GM12878 (cell line): ENCODE data around the gene KLF9. TPM values are rescaled to one million over a fixed set of nuclear protein-coding genes. Genes with fewer than 3 reads are reported as not detected.

ENCODE experiments used
- ATAC-seq: fragments of 200-7000 bp; cut with Tn5 transposase; 3 replicates; pipeline ENCODE4 v1.9.1; 2020; ENCODE audit warnings: mild to moderate bottlenecking, moderate library complexity
- BruUV-seq: library from RNA; stranded (reverse); fragments of 400-500 nt; replicated peaks from 2 replicates; lab custom pipeline; 2021; lab: Mats Ljungman, UMichigan
- CTCF ChIA-PET: fragments of 300-600 bp; sonication (Branson Sonifier 250); formaldehyde crosslinking; extraction: SDS; loops from one replicate; lab custom pipeline; 2021; ENCODE audit warnings: inconsistent platforms; lab: Yijun Ruan, JAX
- POLR2A ChIA-PET: fragments of 350-600 bp; formaldehyde crosslinking; extraction: SDS; loops from one replicate; lab custom pipeline; 2021; ENCODE audit warnings: inconsistent platforms; lab: Charles Lee
- RAD21 ChIA-PET: fragments of 300-600 bp; sonication (Branson Sonifier 250); formaldehyde crosslinking; loops from one replicate; lab custom pipeline; 2023; ENCODE audit warnings: antibody characterized with exemption; ENCODE audit not compliant: unreplicated experiment; lab: Charles Lee
- SMC1A ChIA-PET: fragments of 300-600 bp; sonication (Branson Sonifier 250); formaldehyde crosslinking; loops from one replicate; lab custom pipeline; 2023; ENCODE audit not compliant: unreplicated experiment, uncharacterized antibody; lab: Charles Lee
- DNase-seq: peaks from one replicate; pipeline ENCODE4 v3.0.0-alpha.2; 2011; ENCODE audit warnings: low read depth, low spot score
- FAIRE-seq: peaks from 3 replicates; lab custom pipeline; 2011; peaks lifted over from hg19 to GRCh38; lab: Jason Lieb, UNC
- H2AFZ ChIP-seq: 2 replicates; pipeline ENCODE4 v1.6.0; 2011; ENCODE audit warnings: low read depth, low read length, control low read depth; ENCODE audit not compliant: control insufficient read depth
- H3K27ac ChIP-seq: 2 replicates; pipeline ENCODE4 v1.5.1; 2011; ENCODE audit warnings: control low read depth; ENCODE audit not compliant: control insufficient read depth, insufficient read depth
- H3K27me3 ChIP-seq, 2 experiments: replicated peaks in 1 of 2; 2 replicates each; pipeline versions ENCODE4 v1.6.0 to v1.6.1; 2011; ENCODE audit warnings: low read length in 1 of 2; ENCODE audit not compliant: control insufficient read depth in 2 of 2, insufficient read depth in 2 of 2
- H3K36me3 ChIP-seq, 2 experiments: 2 replicates each; pipeline ENCODE4 v1.5.1; 2011; ENCODE audit warnings: low read length in 1 of 2; ENCODE audit not compliant: control insufficient read depth in 2 of 2, insufficient read depth in 2 of 2
- H3K4me1 ChIP-seq: 2 replicates; pipeline ENCODE4 v1.6.1; 2011; ENCODE audit warnings: mild to moderate bottlenecking, low read length, moderate library complexity, mixed read lengths; ENCODE audit not compliant: control insufficient read depth, insufficient read depth
- H3K4me2 ChIP-seq: 2 replicates; pipeline ENCODE4 v1.6.0; 2011; ENCODE audit warnings: control low read depth; ENCODE audit not compliant: control insufficient read depth, insufficient read depth
- H3K4me3 ChIP-seq: fragments of 200-600 bp; sonication (generic); 2 replicates; pipeline ENCODE4 v1.5.1; 2016
- H3K79me2 ChIP-seq: 2 replicates; pipeline ENCODE4 v1.6.0; 2011; ENCODE audit warnings: low read length; ENCODE audit not compliant: control insufficient read depth, insufficient read depth
- H3K9ac ChIP-seq: 2 replicates; pipeline ENCODE4 v1.8.0; 2011; ENCODE audit warnings: low read length, control low read depth, mixed read lengths; ENCODE audit not compliant: control insufficient read depth, insufficient read depth
- H3K9me3 ChIP-seq: replicated peaks from 3 replicates; pipeline ENCODE4 v1.5.1; 2011; ENCODE audit warnings: mild to moderate bottlenecking, low read length; ENCODE audit not compliant: control insufficient read depth, insufficient read depth
- H4K20me1 ChIP-seq: 2 replicates; pipeline ENCODE4 v1.6.0; 2011; ENCODE audit not compliant: control insufficient read depth, insufficient read depth
- BACH1 ChIP-seq: fragments of 450-650 bp; IDR thresholded peaks from 2 replicates; pipeline ENCODE4 v1.6.1; 2017; ENCODE audit warnings: mild to moderate bottlenecking, borderline replicate concordance
- BCL11A ChIP-seq: IDR thresholded peaks from 2 replicates; pipeline ENCODE4 v1.6.1; 2011; ENCODE audit warnings: low read depth, low read length
- EED ChIP-seq: sonication (generic); IDR thresholded peaks from 2 replicates; pipeline ENCODE4 v1.6.1; 2016; ENCODE audit warnings: antibody characterized with exemption, low read depth
- EP300 ChIP-seq, 2 experiments: fragments of 150-350 bp in 1 of 2; IDR thresholded peaks; 2 replicates each; pipeline ENCODE4 v1.6.1; 2011 to 2012; ENCODE audit warnings: low read depth in 2 of 2, low read length in 2 of 2, borderline replicate concordance in 1 of 2, improper control_type of control experiment in 1 of 2, inconsistent platforms in 1 of 2; ENCODE audit not compliant: control insufficient read depth in 1 of 2
- HCFC1 ChIP-seq: fragments of 150-350 bp; IDR thresholded peaks from 2 replicates; pipeline ENCODE4 v1.6.1; 2014; ENCODE audit warnings: low read length
- IKZF1 ChIP-seq: fragments of 450-650 bp; conservative IDR thresholded peaks from 2 replicates; pipeline ENCODE4 v1.6.1; 2017; ENCODE audit warnings: antibody characterized with exemption, mild to moderate bottlenecking
- IKZF2 ChIP-seq, 2 experiments: fragments of 450-650 bp; IDR thresholded peaks; 2 replicates each; pipeline ENCODE4 v1.6.1; 2017; ENCODE audit warnings: mild to moderate bottlenecking in 2 of 2, moderate library complexity in 2 of 2
- MEF2A ChIP-seq: IDR thresholded peaks from 2 replicates; pipeline ENCODE4 v1.6.1; 2011; ENCODE audit warnings: low read depth, mild to moderate bottlenecking, low read length, moderate library complexity; ENCODE audit not compliant: insufficient read depth
- MYB ChIP-seq: fragments of 150-350 bp; IDR thresholded peaks from 2 replicates; pipeline ENCODE4 v1.6.1; 2014; ENCODE audit warnings: mild to moderate bottlenecking, low read depth, low read length, borderline replicate concordance
- NBN ChIP-seq: fragments of 450-650 bp; IDR thresholded peaks from 2 replicates; pipeline ENCODE4 v1.6.1; 2016
- RAD21 ChIP-seq: IDR thresholded peaks from 2 replicates; pipeline ENCODE4 v1.6.1; 2011; ENCODE audit warnings: mild to moderate bottlenecking, low read depth, low read length, moderate library complexity; ENCODE audit not compliant: insufficient read depth
- RUNX3 ChIP-seq: IDR thresholded peaks from 2 replicates; pipeline ENCODE4 v1.6.1; 2012; ENCODE audit warnings: low read length, inconsistent platforms
- SMAD5 ChIP-seq: IDR thresholded peaks from 2 replicates; pipeline ENCODE4 v1.6.1; 2016; ENCODE audit warnings: antibody characterized with exemption, low read depth
- SPI1 ChIP-seq: IDR thresholded peaks from 2 replicates; pipeline ENCODE4 v1.6.1; 2011; ENCODE audit warnings: low read depth, mild to moderate bottlenecking, low read length, moderate library complexity, borderline replicate concordance; ENCODE audit not compliant: insufficient read depth
- TCF12 ChIP-seq: IDR thresholded peaks from 2 replicates; pipeline ENCODE4 v1.6.1; 2011; ENCODE audit warnings: low read depth, mild to moderate bottlenecking, low read length
- ZNF384 ChIP-seq: IDR thresholded peaks from 2 replicates; pipeline ENCODE4 v1.6.1; 2012; ENCODE audit warnings: low read depth, mild to moderate bottlenecking, low read length, improper control_type of control experiment, borderline replicate concordance
- WGBS: methylation state at CpG from one replicate; pipeline ENCODE4 v1.1.6; 2016; ENCODE audit warnings: low lambda C conversion rate; ENCODE audit not compliant: insufficient replicate concordance, insufficient coverage; ENCODE audit errors: missing lambda C conversion rate; 5-methylcytosine and 5-hydroxymethylcytosine counted together
- in situ Hi-C: fragments of 300-500 bp; cut with MboI; formaldehyde crosslinking; loops from 9 replicates; pipeline ENCODE4 v1.14.3; 2018; ENCODE audit warnings: mixed read lengths
- intact Hi-C: fragments of 100-400 bp; cut with micrococcal nuclease; formaldehyde crosslinking; loops from one replicate; pipeline ENCODE4 v1.14.2; 2022; ENCODE audit not compliant: unreplicated experiment
- polyA plus RNA-seq, 11 experiments: library from polyadenylated mRNA; depleted of rRNA in 4 of 11; unstranded in 6 of 11; stranded (reverse) in 5 of 11; fragments of >200 nt; fragmentation: Nextera tagmentation in 4 of 11; fragmentation: Illumina TruSeq in 1 of 11; extraction: Ambion mirVana in 4 of 11; extraction: Trizol in 1 of 11; gene quantifications; 1 replicate in 1 of 11; 2 replicates in 10 of 11; pipeline versions ENCODE4 v1.2.1 to v1.2.3, GENCODE V29; 2011 to 2016; ENCODE audit warnings: inconsistent platforms in 2 of 11, missing spikeins in 2 of 11, low read depth in 1 of 11
- total RNA-seq, 4 experiments: library from RNA; depleted of rRNA in 3 of 4; stranded (reverse); fragments of >200 nt in 3 of 4; fragmentation: Illumina TruSeq in 1 of 4; extraction: Trizol in 1 of 4; gene quantifications; 2 replicates each; pipeline versions ENCODE4 v1.2.1 to v1.2.3, GENCODE V29; 2013 to 2021
- TF ChIP-seq, protein P1 (sequence below), 3 experiments: IDR thresholded peaks in 2 of 3; conservative IDR thresholded peaks in 1 of 3; 2 replicates each; pipeline ENCODE4 v1.5.1; 2011; ENCODE audit warnings: low read depth in 3 of 3, low read length in 3 of 3, mild to moderate bottlenecking in 3 of 3, control low read depth in 2 of 3, moderate library complexity in 2 of 3, inconsistent platforms in 1 of 3, mixed read lengths in 1 of 3; ENCODE audit not compliant: control insufficient read depth in 2 of 3, insufficient read depth in 1 of 3; ENCODE audit errors: extremely low read depth in 1 of 3
- TF ChIP-seq, protein P2 (sequence below): fragments of 450-650 bp; IDR thresholded peaks from 2 replicates; pipeline ENCODE4 v1.6.1; 2017; ENCODE audit warnings: mild to moderate bottlenecking, moderate library complexity

Gene KLF9
- total and polyA plus RNA-seq, 10 of the 15 experiments (the other 5 are each of a cell fraction or from before 2014, with no cell fraction given), result 0.09 to 0.96 (median 0.83) TPM

DNA sequence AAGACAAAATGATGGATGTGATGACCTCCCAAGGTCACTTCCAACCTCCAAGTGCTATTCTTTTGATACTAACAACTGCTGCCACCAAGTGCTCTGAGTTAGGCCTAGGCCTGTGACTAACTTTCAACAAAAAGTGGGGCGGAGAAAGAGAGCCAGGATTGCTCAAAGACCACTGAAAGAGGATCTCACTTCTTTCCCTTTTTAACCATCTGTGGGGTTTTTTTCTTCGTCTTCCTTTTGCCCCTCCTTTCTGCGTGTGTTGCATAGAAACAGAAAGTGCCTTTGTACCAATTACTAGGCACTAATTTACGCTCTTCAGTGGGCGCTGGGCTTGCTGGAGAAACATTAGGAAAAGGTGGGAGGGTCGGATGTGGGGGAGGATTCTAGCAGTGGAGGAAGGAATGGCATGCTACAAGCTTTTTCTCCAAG is 8.0 kb downstream of the KLF9 start:
- ATAC-seq, result peak; percentile 80
- POLR2A ChIA-PET, result interaction anchor here (0.6 to 0.9 kb wide), 3 partner anchors 15 to 126 kb away, joined by 3 to 4 read pairs (median 4); no protein-coding TSS in a partner anchor
- no peaks in the 10 kb centered on the region for H3K79me2 ChIP-seq

More for the DNA sequence above, 8.0 kb downstream of the KLF9 start:
- Histone ChIP-seq H3K9ac (no peak overlapping the region), H3K9me3 (no peaks in the 10 kb centered on the region), H2AFZ (peak overlapping the region; percentile 9), H3K4me2 (peak overlapping the region; percentile 65), H3K27me3 (no peaks in the 10 kb centered on the region), H3K36me3 (no peaks in the 10 kb centered on the region), H3K27ac (peak overlapping the region; percentile 48), H4K20me1 (no peaks in the 10 kb centered on the region), H3K4me1 (peaks cover 13% of the 10 kb centered on the region), H3K4me3 (no peak overlapping the region)
- TF ChIP-seq SPI1 (peak; percentile 18; the same call in 1 of the 2 replicates), SMAD5 (no peak), EP300 (IDR thresholded peaks at IDR 0.05; ENCODE audit: borderline replicate concordance in 1 of 2, control insufficient read depth in 1 of 2, low read depth in 2 of 2, low read length in 2 of 2) (no peak), TCF12 (no peak), RUNX3 (peak; percentile 57), IKZF1 (0 out of 2 replicates have a peak, but pooled peaks have one; percentile 17), BCL11A (0 out of 2 replicates have a peak, but pooled peaks have one; percentile 10), ZNF384 (peak; percentile 22; the same call in 1 of the 2 replicates), BACH1 (no peak), MEF2A (0 out of 2 replicates have a peak, but pooled peaks have one; percentile 44), NBN (0 out of 2 replicates have a peak, but pooled peaks have one; percentile 35), RAD21 (peak; percentile 37), MYB (no peak), HCFC1 (no peak), IKZF2 (IDR thresholded peaks at IDR 0.05) (peak in 1 of 2 experiments; percentile 42; a peak in 2 of 4 replicates), EED (peak; percentile 48)
- TF ChIP-seq, protein P1, sequence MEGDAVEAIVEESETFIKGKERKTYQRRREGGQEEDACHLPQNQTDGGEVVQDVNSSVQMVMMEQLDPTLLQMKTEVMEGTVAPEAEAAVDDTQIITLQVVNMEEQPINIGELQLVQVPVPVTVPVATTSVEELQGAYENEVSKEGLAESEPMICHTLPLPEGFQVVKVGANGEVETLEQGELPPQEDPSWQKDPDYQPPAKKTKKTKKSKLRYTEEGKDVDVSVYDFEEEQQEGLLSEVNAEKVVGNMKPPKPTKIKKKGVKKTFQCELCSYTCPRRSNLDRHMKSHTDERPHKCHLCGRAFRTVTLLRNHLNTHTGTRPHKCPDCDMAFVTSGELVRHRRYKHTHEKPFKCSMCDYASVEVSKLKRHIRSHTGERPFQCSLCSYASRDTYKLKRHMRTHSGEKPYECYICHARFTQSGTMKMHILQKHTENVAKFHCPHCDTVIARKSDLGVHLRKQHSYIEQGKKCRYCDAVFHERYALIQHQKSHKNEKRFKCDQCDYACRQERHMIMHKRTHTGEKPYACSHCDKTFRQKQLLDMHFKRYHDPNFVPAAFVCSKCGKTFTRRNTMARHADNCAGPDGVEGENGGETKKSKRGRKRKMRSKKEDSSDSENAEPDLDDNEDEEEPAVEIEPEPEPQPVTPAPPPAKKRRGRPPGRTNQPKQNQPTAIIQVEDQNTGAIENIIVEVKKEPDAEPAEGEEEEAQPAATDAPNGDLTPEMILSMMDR (IDR thresholded peaks at IDR 0.05 in 2 of 3, conservative IDR thresholded peaks at IDR 0.05 in 1 of 3; ENCODE audit: control insufficient read depth in 2 of 3, extremely low read depth in 1 of 3, insufficient read depth in 1 of 3, low read depth in 3 of 3, low read length in 3 of 3), result 0 out of 6 replicates have a peak, but pooled peaks of 1 of the 3 experiments have one; percentile 7
- TF ChIP-seq, protein P2, sequence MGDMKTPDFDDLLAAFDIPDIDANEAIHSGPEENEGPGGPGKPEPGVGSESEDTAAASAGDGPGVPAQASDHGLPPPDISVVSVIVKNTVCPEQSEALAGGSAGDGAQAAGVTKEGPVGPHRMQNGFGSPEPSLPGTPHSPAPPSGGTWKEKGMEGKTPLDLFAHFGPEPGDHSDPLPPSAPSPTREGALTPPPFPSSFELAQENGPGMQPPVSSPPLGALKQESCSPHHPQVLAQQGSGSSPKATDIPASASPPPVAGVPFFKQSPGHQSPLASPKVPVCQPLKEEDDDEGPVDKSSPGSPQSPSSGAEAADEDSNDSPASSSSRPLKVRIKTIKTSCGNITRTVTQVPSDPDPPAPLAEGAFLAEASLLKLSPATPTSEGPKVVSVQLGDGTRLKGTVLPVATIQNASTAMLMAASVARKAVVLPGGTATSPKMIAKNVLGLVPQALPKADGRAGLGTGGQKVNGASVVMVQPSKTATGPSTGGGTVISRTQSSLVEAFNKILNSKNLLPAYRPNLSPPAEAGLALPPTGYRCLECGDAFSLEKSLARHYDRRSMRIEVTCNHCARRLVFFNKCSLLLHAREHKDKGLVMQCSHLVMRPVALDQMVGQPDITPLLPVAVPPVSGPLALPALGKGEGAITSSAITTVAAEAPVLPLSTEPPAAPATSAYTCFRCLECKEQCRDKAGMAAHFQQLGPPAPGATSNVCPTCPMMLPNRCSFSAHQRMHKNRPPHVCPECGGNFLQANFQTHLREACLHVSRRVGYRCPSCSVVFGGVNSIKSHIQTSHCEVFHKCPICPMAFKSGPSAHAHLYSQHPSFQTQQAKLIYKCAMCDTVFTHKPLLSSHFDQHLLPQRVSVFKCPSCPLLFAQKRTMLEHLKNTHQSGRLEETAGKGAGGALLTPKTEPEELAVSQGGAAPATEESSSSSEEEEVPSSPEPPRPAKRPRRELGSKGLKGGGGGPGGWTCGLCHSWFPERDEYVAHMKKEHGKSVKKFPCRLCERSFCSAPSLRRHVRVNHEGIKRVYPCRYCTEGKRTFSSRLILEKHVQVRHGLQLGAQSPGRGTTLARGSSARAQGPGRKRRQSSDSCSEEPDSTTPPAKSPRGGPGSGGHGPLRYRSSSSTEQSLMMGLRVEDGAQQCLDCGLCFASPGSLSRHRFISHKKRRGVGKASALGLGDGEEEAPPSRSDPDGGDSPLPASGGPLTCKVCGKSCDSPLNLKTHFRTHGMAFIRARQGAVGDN, result no peak; the same call in 1 of the 2 replicates
- ChIA-PET RAD21 (interaction anchor here (1.8 to 2.6 kb wide), 2 partner anchors 12 to 66 kb away, joined by 3 to 9 read pairs; no protein-coding TSS in a partner anchor), CTCF (interaction anchor here (1.0 to 2.2 kb wide), 4 partner anchors 12 to 100 kb away, joined by 3 to 7 read pairs (median 3); no protein-coding TSS in a partner anchor), SMC1A (interaction anchor here (0.6 to 4.8 kb wide), 6 partner anchors 8 to 196 kb away, joined by 3 to 20 read pairs (median 5); partner anchors contain the start of gene KLF9)
- intact Hi-C loops (no loop called here), in situ Hi-C loops (loop anchor here (25.0 kb wide), 2 partner anchors 1506 to 1769 kb away; partner anchors contain the start of genes ABHD17B and C9orf85)
- FAIRE-seq (peak; percentile 47), DNase-seq (no peak)
- no TSS peak for BruUV-seq
- WGBS, result 33% methylated on average over 6 of the region's 6 CpGs
